ENCODE results near the gene MYH7B. TPM values are rescaled to one million over a fixed set of nuclear protein-coding genes. Genes with fewer than 3 reads are reported as not detected.
A peak's percentile ranks its signal among the peaks of the same experiment; 100 is the strongest.

The MYH7B gene
- total RNA-seq, 1 experiment from 2014 or later: 0.98 TPM

- H3K9me3 Mint-ChIP-seq: no peaks in the 10 kb centered on the region
- peaks cover 6% of the 10 kb centered on the region for H3K4me1 Mint-ChIP-seq
- peak overlapping the region; percentile 73; the same call in 1 of the 2 replicates for H3K27ac Mint-ChIP-seq
- H3K36me3 Mint-ChIP-seq: peaks cover 20% of the 10 kb centered on the region
- POLR2A ChIA-PET: no interaction called here
- DNase-seq (ENCODE audit: low spot score) (peak; percentile 56), ATAC-seq (peak; percentile 38)
- CTCF ChIA-PET: interaction anchor here (0.7 to 7.3 kb wide), 11 partner anchors 12 to 808 kb away, joined by 3 to 152 read pairs (median 4); partner anchors contain the start of genes ACSS2, GGT7, GSS and MYH7B
- TF ChIP-seq MLX (CRISPR knock-in tag; IDR thresholded peaks at IDR 0.05): no peak
- TF ChIP-seq, protein P1, sequence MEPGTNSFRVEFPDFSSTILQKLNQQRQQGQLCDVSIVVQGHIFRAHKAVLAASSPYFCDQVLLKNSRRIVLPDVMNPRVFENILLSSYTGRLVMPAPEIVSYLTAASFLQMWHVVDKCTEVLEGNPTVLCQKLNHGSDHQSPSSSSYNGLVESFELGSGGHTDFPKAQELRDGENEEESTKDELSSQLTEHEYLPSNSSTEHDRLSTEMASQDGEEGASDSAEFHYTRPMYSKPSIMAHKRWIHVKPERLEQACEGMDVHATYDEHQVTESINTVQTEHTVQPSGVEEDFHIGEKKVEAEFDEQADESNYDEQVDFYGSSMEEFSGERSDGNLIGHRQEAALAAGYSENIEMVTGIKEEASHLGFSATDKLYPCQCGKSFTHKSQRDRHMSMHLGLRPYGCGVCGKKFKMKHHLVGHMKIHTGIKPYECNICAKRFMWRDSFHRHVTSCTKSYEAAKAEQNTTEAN (CRISPR knock-in tag; IDR thresholded peaks at IDR 0.05): 0 out of 2 replicates have a peak, but pooled peaks have one; percentile 52
- no peak overlapping the region for H3K4me3 Mint-ChIP-seq
- no peaks in the 10 kb centered on the region for H3K27me3 Mint-ChIP-seq (ENCODE audit: low read depth)
Observed at GRCh38 chr20:34998331-34998950, 42.8 kb downstream of the MYH7B start.

DNA sequence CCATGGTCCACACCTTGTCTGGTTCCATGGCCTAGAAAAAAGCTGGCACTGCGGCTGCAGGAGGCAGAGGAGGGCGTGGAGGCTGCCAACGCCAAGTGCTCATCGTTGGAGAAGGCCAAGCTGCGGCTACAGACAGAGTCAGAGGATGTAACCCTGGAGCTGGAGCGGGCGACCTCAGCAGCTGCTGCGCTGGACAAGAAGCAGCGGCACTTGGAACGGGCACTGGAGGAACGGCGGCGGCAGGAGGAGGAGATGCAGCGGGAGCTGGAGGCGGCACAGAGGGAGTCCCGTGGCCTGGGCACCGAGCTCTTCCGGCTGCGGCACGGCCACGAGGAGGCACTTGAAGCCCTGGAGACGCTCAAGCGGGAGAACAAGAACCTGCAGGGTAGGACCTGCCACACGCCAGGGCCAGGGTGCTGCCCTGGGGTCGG, 43.4 kb downstream of the MYH7B start:
- POLR2A ChIA-PET: no interaction called here

More for the DNA sequence above, 43.4 kb downstream of the MYH7B start:
- Mint-ChIP-seq H3K9me3 (no peaks in the 10 kb centered on the region), H3K27ac (peak overlapping the region; percentile 80), H3K4me3 (no peak overlapping the region), H3K27me3 (ENCODE audit: low read depth) (no peaks in the 10 kb centered on the region), H3K4me1 (peaks cover 6% of the 10 kb centered on the region), H3K36me3 (peaks cover 23% of the 10 kb centered on the region)
- no peak for ATAC-seq
- no peak for DNase-seq (ENCODE audit: low spot score)
- CTCF ChIA-PET: interaction anchor here (0.7 to 7.3 kb wide), 8 partner anchors 11 to 180 kb away, joined by 3 to 152 read pairs (median 4); partner anchors contain the start of genes ACSS2, GGT7, GSS and MYH7B
- TF ChIP-seq TCF7 (CRISPR knock-in tag; IDR thresholded peaks at IDR 0.05; ENCODE audit: low read depth) (no peak), ZNF396 (CRISPR knock-in tag; IDR thresholded peaks at IDR 0.05; ENCODE audit: borderline replicate concordance) (no peak), TP53 (CRISPR knock-in tag; IDR thresholded peaks at IDR 0.05) (no peak), FOXK1 (CRISPR knock-in tag; IDR thresholded peaks at IDR 0.05) (no peak), GTF2I (CRISPR knock-in tag; conservative IDR thresholded peaks at IDR 0.05) (no peak), FOXJ3 (CRISPR knock-in tag; IDR thresholded peaks at IDR 0.05; ENCODE audit: borderline replicate concordance) (no peak), ZBTB21 (CRISPR knock-in tag; IDR thresholded peaks at IDR 0.05; ENCODE audit: borderline replicate concordance) (no peak), E2F5 (CRISPR knock-in tag; IDR thresholded peaks at IDR 0.05) (no peak), ATF1 (CRISPR knock-in tag; IDR thresholded peaks at IDR 0.05) (no peak), MLX (CRISPR knock-in tag; IDR thresholded peaks at IDR 0.05) (no peak), HMGA2 (CRISPR knock-in tag; IDR thresholded peaks at IDR 0.05) (no peak), AR (CRISPR knock-in tag; IDR thresholded peaks at IDR 0.05) (no peak), PREB (CRISPR knock-in tag; IDR thresholded peaks at IDR 0.05; ENCODE audit: borderline replicate concordance) (no peak)
- TF ChIP-seq, protein P1 (CRISPR knock-in tag; IDR thresholded peaks at IDR 0.05): no peak
- TF ChIP-seq, protein P2, sequence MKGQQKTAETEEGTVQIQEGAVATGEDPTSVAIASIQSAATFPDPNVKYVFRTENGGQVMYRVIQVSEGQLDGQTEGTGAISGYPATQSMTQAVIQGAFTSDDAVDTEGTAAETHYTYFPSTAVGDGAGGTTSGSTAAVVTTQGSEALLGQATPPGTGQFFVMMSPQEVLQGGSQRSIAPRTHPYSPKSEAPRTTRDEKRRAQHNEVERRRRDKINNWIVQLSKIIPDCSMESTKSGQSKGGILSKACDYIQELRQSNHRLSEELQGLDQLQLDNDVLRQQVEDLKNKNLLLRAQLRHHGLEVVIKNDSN (CRISPR knock-in tag; IDR thresholded peaks at IDR 0.05): no peak

All from WTC11 (cell line).